GM19328 (cell line): ENCODE data around the gene ARID3B.

ENCODE experiments used
- ATAC-seq: cut with Tn5 transposase; IDR thresholded peaks from one replicate; pipeline ENCODE4 v1.9.1; 2021; ENCODE audit warnings: mild to moderate bottlenecking, moderate library complexity; ENCODE audit not compliant: unreplicated experiment

ARID3B gene

GRCh38 chr15:74633781-74634180, 92.8 kb downstream of the ARID3B start:
- no peak for ATAC-seq

- ATAC-seq: no peak
Observed at GRCh38 chr15:74635228-74635627, 94.2 kb downstream of the ARID3B start.

DNA sequence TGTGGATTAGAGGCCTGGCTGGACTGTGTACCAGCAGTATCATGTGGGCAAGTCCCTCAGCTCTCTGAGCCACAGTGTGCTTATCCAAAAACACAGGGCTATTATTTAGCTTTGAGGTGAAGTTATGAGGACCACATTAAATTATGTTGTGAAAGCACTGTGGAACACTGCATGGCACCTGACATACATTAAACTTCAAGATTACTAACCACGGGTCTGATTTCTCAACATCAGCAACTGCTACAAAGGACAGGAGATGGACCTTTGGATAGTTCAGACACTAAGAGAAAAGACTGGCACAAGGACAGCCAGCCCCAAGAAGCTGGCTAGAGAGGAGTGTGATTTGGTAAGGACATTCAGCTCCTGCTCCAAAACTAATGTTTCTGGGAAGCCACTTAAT, 96.0 kb downstream of the ARID3B start:
- ATAC-seq: no peak

DNA sequence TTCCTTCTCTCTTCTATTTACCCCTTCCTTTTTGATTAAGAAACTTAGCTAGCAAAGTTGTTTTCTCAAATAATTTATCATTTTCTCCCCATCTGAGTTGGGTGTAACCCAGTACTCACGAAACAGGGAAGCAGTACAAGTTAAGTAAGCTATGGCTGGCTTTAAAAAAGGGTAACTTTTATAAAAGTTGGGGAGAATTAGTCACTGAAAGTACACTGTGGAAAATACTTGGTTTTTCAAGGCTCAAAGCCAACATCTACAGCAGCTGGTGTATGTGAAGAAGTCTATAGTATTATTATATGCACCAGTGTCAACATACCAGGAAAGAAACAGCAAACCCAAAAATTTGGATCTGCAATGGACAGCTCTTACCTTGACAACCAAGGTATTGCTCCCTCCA, 100.1 kb downstream of the ARID3B start:
- no peak for ATAC-seq

DNA sequence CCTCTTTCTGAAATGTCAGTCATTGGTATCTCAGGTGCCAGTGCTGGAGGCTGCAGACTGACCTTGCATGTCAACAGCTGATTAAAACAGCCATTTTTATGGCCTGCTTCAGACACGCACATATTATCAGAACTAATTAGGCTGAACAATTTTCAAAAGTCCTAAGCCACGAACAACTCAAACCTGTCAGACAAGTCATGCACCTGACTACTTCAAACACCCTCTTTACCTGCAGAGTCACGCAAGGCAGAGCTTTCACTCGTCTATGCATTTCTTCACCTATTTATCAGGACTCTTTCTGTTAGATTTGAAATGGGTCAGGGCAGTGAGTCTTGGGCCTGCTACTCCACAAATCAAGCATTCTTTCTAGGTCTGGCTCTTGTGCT, 101.3 kb downstream of the ARID3B start:
- no peak for ATAC-seq

DNA sequence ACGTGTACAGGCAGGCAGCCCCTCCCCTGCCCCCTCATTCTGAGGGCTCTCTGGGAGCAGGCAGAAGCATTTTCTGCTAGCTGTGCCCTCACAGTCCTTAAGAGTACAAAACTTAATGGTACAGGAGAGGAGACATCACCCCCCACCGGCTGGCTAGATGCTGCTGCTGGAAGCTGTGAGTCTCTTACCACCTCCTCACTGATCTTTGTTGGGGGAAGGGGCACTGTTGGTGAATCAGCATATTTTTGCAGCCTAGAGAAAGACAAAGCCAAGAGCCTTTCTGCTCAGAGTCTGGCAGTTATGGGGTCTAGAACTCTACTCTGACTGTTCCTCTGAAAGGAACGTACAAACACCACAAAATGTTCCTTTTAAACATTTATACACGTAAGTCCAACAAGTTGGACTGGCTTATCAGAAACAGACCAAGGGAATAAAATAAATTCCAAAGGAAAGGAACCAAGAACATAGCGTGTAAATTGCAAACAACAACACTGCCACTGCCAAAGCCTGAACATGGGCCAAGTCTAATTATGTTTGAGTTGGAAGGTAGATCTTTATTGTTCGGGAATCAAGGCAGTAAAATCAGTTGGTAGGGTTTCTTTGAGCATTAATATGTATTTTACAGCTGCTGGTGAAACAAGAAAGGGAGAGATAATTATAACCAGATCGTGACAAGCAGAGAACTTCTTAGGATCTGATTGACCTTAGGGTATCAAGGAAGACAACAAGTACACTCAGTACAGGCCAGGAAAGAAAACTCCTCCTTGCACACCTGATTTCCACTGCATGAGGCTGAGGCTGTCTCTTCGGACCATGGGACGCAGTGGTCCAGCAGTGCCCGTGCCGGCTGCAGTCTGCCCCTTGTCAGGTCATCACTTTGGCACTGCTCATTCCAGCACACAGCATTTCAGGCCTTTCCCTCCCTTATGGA, 102.0 kb downstream of the ARID3B start:
- no peak for ATAC-seq

GRCh38 chr15:74643665-74644204, 102.7 kb downstream of the ARID3B start:
- no peak for ATAC-seq

DNA sequence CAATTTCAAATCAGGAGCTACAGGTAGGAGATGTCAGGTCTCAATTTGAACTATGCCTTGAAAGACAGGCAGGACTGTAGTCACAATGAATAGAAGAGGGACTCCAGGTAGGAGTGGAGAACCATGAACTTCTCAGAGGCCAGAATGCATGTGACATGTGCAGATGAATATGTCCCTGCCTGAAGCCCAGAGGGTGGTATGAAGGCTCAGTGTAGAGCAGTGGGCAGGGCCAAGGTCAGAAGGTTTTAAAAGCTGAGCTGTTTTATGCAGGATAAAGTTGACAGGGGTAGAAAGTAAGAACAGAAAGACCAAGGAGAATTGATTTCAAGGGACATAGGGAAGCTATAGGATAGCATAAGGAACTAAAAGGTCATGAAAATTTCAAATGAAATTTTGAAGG, 105.5 kb downstream of the ARID3B start:
- ATAC-seq: no peak
